HG03575 (cell line): Measurements from ENCODE around the gene RAPGEF1.

ENCODE experiments used
- ATAC-seq: cut with Tn5 transposase; IDR thresholded peaks from one replicate; pipeline ENCODE4 v1.9.1; 2021; ENCODE audit not compliant: unreplicated experiment, insufficient number of reproducible peaks, low FRiP score; ENCODE audit errors: extremely low read depth

Gene RAPGEF1

GRCh38 chr9:131752231-131752884 lies 12.5 kb upstream of the RAPGEF1 start:
- no peak for ATAC-seq

- ATAC-seq: no peak
Observed at GRCh38 chr9:131748411-131748955, 8.6 kb upstream of the RAPGEF1 start.

- ATAC-seq: no peak
Observed at GRCh38 chr9:131747352-131747751, 7.5 kb upstream of the RAPGEF1 start.

GRCh38 chr9:131745610-131746009 lies 5.7 kb upstream of the RAPGEF1 start:
- no peak for ATAC-seq

- no peak for ATAC-seq
Observed at GRCh38 chr9:131744720-131745201, 4.9 kb upstream of the RAPGEF1 start.

GRCh38 chr9:131744171-131744719 lies 4.4 kb upstream of the RAPGEF1 start:
- ATAC-seq: no peak

GRCh38 chr9:131743501-131743900 lies 3.6 kb upstream of the RAPGEF1 start:
- ATAC-seq: no peak

GRCh38 chr9:131743096-131743495 lies 3.2 kb upstream of the RAPGEF1 start:
- no peak for ATAC-seq

- no peak for ATAC-seq
Observed at GRCh38 chr9:131740898-131741297, 1.0 kb upstream of the RAPGEF1 start.

GRCh38 chr9:131739133-131739958 lies 530 bp downstream of the RAPGEF1 start:
- no peak for ATAC-seq

- ATAC-seq: no peak
Observed at GRCh38 chr9:131738293-131739132, 1.4 kb downstream of the RAPGEF1 start.

- ATAC-seq: no peak
Observed at GRCh38 chr9:131737426-131737825, 2.5 kb downstream of the RAPGEF1 start.

- ATAC-seq: no peak
Observed at GRCh38 chr9:131736431-131736830, 3.4 kb downstream of the RAPGEF1 start.

GRCh38 chr9:131735238-131736128 lies 4.4 kb downstream of the RAPGEF1 start:
- ATAC-seq: no peak

GRCh38 chr9:131734781-131735180 lies 5.1 kb downstream of the RAPGEF1 start:
- ATAC-seq: no peak

GRCh38 chr9:131734165-131734610 lies 5.7 kb downstream of the RAPGEF1 start:
- no peak for ATAC-seq

GRCh38 chr9:131733541-131734061 lies 6.3 kb downstream of the RAPGEF1 start:
- no peak for ATAC-seq
